IPS-18a (cell line): Measurements from ENCODE around the gene DNAJC18.
A peak's percentile ranks its signal among the peaks of the same experiment; 100 is the strongest.
"Not testable (repeated sequence)": the region's sequence is repeated elsewhere in the genome, so short reads cannot be mapped to it uniquely, and the experiment has no call there.

Experiments used
- H3K27ac ChIP-seq: one replicate; pipeline ENCODE4 v1.5.1; 2013; ENCODE audit warnings: low read length
- H3K27me3 ChIP-seq: one replicate; pipeline ENCODE4 v1.6.1; 2013; ENCODE audit warnings: mild to moderate bottlenecking, low read length; ENCODE audit not compliant: control insufficient read depth, insufficient read depth
- H3K36me3 ChIP-seq: one replicate; pipeline ENCODE4 v1.6.1; 2013; ENCODE audit warnings: low read depth, low read length; ENCODE audit not compliant: control insufficient read depth
- H3K4me1 ChIP-seq: one replicate; pipeline ENCODE4 v1.6.1; 2013; ENCODE audit warnings: low read depth, low read length; ENCODE audit not compliant: control insufficient read depth
- H3K4me3 ChIP-seq: one replicate; pipeline ENCODE4 v1.5.1; 2013; ENCODE audit warnings: low read length
- H3K9ac ChIP-seq: one replicate; pipeline ENCODE4 v1.6.1; 2013; ENCODE audit warnings: mild to moderate bottlenecking, low read length, moderate library complexity
- H3K9me3 ChIP-seq: one replicate; pipeline ENCODE4 v1.6.1; 2013; ENCODE audit warnings: low read depth, low read length; ENCODE audit not compliant: control insufficient read depth

The DNAJC18 gene

DNA sequence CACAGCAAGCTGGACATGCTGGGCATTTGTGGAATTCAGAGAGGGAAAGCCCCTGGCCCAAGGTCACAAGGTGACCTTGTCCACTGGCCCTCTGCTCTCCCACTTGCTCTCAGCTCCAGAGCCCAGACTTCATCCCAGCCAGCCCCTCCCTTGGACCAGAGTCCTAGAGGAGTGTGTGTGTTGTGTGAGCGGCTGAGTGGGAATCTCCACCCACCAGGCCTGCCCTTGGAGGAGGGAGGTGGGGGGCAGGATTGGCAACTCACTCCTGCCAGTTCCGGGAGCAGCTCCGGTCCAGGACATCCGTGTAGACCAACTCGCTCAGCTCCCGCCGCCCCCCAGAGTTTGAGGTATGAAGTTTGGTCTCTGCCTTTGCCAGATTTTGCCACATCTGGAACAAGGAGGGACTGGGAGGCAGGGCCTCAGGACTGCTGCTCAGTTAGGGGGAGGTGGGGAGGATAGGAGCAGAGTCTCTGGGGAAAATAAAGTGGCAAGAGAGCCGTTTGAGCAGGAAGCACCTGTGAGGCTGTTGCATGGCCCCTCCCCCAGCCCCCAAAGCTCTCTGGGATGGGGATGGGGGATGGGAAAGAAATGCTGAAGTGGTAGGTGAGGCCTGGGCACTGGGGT is 51.0 kb downstream of the DNAJC18 start:
- H3K27me3 ChIP-seq = peaks cover 15% of the 10 kb centered on the region
- no peaks in the 10 kb centered on the region for H3K36me3 ChIP-seq
- peaks cover 8% of the 10 kb centered on the region for H3K4me1 ChIP-seq
- no peaks in the 10 kb centered on the region for H3K9me3 ChIP-seq
- H3K27ac ChIP-seq = no peak overlapping the region
- H3K9ac ChIP-seq = no peak overlapping the region
- H3K4me3 ChIP-seq = peak overlapping the region; percentile 6

DNA sequence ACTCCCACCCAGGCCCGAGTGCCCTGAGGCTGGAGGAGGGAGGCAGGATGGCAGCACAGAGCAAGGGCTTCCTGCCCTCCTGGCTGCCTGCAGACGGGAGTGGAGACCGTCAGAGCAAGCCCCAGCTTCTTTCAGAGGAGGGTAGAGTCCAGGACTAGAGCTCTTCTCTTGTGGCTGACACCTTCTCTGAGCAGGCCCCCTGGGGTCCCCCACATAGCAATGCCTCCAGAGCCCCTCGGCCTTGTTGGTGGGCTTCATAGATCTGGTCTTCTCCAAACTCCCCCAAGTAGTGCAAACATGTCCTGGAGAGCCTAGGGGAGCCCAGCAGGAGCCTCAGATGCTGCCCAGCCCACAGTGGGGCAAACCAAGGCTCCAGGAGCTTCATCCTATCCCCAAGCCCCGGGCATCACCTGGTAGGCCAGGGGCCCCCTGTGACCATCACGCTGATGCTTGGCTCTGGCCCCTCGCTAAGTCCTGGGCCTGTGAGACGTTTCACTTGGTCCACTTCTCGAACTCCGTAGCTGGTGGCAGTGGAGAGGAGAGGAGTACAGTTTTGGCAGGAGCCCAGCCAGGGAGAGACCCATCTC is 51.6 kb downstream of the DNAJC18 start:
- Histone ChIP-seq H3K4me3 (no peak overlapping the region), H3K4me1 (peaks cover 8% of the 10 kb centered on the region)

DNA sequence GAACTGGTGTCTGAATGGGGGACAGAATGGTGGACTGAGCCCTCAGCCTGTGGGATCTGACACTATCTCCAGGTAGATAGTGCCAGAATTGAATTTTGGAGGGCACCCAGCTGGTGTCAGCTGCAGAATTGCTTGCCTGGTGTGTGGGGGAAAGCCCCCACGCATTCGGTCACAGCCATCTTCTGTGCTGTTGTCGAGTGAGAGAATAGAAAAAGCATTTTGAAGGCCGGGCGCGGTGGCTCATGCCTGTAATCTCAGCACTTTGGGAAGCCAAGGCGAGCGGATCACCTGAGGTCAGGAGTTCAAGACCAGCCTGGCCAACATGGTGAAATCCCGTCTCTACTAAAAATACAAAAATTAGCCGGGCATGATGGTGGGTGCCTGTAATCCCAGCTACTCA is 52.4 kb downstream of the DNAJC18 start:
- not testable (repeated sequence) for H3K4me3 ChIP-seq, H3K9ac ChIP-seq, H3K27me3 ChIP-seq, H3K36me3 ChIP-seq, H3K4me1 ChIP-seq, H3K27ac ChIP-seq, H3K9me3 ChIP-seq

More for the DNA sequence above, 51.6 kb downstream of the DNAJC18 start:
- Histone ChIP-seq H3K9ac (no peak overlapping the region), H3K27ac (no peak overlapping the region), H3K27me3 (peaks cover 9% of the 10 kb centered on the region), H3K36me3 (no peaks in the 10 kb centered on the region), H3K9me3 (no peaks in the 10 kb centered on the region)

DNA sequence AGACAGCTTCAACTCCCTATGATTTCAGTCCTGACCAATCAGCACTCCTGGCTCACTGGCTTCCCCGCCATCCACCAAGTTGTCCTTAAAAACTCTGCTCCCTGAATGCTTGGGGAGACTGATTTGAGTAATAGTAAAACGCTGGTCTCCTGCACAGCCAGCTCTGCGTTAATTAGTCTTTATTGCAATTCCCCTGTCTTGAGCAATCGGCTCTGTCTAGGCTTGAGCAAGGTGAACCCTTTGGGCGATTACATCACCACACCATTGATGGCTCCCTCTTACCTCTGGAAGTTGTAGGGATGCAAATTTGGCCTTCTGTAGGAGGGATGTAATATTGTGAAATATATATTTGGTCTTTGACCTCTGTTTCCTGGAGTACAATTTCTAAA is 53.3 kb downstream of the DNAJC18 start:
- H3K27ac ChIP-seq = no peak overlapping the region
- no peak overlapping the region for H3K4me3 ChIP-seq
- H3K4me1 ChIP-seq = peaks cover 8% of the 10 kb centered on the region
- H3K9ac ChIP-seq = no peak overlapping the region
- no peaks in the 10 kb centered on the region for H3K27me3 ChIP-seq
- no peaks in the 10 kb centered on the region for H3K9me3 ChIP-seq
- H3K36me3 ChIP-seq = no peaks in the 10 kb centered on the region

DNA sequence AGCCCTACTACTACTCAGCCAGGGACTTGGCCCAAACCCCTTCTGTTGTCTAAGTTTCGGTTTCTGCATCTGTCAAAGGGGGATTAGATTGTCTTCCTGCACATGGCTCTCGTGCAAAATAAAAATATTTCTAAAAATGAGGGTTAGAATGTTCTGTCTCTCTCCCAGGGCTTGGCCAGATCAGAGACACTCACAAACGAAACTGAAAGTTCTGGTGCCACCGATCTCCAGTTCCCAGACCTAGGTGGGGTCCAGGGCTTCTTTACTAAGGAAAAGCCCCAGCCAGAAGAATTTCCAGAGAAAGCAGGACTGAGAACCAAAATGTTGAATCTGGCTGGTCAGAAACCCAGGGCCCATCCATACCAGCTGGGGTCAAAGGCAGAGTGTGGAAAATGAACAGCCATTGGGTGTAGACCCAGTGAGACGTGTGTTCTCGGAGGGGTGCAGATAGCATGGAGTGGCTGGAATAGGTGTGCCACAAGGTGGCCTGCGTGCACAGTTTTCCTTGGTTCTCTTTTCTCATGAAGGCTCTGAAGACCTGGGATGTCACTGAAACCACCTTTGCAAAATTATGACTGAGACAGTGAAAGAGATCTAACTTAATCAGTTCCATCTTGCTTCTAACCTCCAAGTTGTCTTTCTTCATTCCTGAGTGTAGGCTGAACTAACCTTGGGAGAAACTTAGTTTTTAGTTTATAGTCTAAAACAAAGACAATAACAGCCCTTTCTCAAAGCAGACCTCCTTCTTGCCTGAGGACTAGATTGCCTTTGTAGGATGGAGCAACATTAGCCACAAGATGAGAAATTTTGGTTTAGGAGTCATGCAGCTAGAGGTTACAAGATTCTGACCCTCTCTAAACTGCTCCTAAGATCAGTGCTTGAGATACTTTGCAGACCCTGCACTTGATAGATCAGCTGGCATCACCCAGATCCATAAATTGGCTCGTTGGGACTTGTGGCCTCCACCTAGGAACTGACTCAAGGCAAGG is 54.0 kb downstream of the DNAJC18 start:
- no peak overlapping the region for H3K9ac ChIP-seq
- H3K27ac ChIP-seq = no peak overlapping the region
- H3K4me1 ChIP-seq = peaks cover 8% of the 10 kb centered on the region

DNA sequence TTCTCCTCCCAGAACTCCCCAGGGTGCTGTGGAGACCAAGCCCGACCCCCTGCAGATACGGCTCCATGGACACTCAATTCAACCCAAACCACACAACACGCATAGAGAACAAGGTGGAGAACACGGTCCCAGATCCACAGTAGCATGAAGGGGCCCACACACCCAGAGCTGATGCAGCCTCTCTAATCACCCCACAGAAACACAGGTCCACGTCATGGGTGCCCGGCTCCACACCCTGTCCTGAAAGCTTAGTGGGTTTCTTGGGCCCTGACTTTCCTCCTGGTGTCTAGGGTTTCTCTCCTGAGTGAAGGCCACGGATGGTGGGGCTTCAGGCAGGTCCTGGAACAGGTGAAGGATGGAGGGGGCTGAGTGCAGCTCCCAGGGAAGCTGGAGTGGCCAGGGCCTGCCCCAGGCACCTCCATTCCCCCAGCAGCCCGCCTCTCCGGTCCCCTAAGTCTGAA is 54.7 kb downstream of the DNAJC18 start:
- no peak overlapping the region for H3K4me3 ChIP-seq
- H3K9ac ChIP-seq = no peak overlapping the region

More for the DNA sequence above, 54.0 kb downstream of the DNAJC18 start:
- no peaks in the 10 kb centered on the region for H3K9me3 ChIP-seq
- no peaks in the 10 kb centered on the region for H3K27me3 ChIP-seq
- H3K36me3 ChIP-seq = no peaks in the 10 kb centered on the region
- H3K4me3 ChIP-seq = no peak overlapping the region

DNA sequence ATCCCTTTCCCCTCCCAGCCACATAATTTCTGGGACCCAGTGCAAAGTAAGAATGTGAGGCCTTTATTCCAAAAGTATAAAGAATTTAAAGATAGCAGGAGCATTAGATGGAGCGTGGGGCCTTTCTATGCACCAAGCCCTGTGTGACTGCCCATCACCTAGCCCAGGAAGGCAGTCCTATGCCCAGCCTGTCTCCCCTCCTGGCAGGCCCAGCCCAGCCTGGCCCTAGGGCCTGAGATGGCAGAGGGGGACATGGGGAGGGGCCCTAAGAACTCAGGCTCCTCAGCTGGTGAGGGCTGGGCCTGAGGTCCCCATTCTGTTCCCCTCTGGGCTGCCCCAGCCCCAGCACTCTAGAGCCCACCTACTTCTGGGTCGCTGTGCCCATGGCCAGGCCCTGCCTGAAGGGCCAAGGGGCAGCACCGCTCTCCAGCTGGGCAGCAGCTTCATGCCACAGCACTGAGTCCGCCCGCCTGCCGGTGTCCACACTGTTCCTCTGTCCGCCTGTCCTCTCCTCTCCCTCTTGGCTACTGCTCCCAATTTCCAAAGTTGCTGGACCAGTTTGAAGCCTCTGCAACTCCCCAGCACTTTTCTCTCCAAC is 55.2 kb downstream of the DNAJC18 start:
- Histone ChIP-seq H3K4me1 (peaks cover 8% of the 10 kb centered on the region), H3K27me3 (no peaks in the 10 kb centered on the region), H3K9ac (no peak overlapping the region), H3K27ac (no peak overlapping the region), H3K36me3 (no peaks in the 10 kb centered on the region), H3K9me3 (no peaks in the 10 kb centered on the region), H3K4me3 (no peak overlapping the region)

More for the DNA sequence above, 54.7 kb downstream of the DNAJC18 start:
- Histone ChIP-seq H3K9me3 (no peaks in the 10 kb centered on the region), H3K4me1 (peaks cover 8% of the 10 kb centered on the region), H3K27me3 (no peaks in the 10 kb centered on the region), H3K36me3 (no peaks in the 10 kb centered on the region), H3K27ac (no peak overlapping the region)

DNA sequence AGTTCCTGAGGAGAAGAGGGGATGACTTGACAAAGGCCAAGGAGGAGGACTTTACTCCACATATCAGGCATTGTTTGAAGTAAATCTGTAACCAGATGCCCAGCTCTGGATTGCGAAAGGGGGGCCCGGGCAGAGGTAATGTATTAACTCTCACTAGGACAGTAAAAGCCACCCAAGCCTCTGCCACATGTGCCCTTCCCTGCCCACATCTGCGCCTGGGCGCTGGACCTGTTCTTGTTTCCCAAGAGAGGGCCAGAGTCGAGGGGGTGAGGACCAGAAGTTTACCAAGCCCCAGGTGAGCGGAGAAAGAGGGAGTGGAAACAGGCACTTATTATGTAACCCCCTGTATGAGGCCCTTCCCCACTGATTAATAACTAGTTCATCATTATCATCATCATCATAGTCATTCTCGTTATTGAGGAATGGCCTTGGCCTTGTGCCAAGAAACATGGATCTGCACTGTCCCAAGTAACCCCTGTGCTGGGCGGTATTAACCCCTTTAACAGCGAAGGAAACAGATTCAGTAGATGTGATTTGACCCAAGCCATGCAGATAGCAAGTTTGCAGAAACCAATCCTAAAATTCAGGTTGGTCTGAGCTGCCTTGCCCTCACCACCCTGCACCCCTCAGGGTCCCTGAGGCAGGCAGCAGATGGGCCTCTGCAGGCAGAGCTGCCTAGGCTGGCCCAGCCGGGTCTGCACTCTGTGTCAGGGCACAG is 55.9 kb downstream of the DNAJC18 start, which contains the start of gene SLC23A1:
SLC23A1 (minus strand) TSS at position 23 of the 718 bp plus-strand sequence. CDS start 44 bp downstream, outside the sequence.
- no peak within 1 kb of the TSS for H3K9ac ChIP-seq
- H3K9me3 ChIP-seq = no peaks in the 10 kb centered on the region
- H3K27ac ChIP-seq = no peak within 1 kb of the TSS
- H3K4me3 ChIP-seq = no peak within 1 kb of the TSS
- H3K27me3 ChIP-seq = no peaks in the 10 kb centered on the region
- peaks cover 12% of the 10 kb centered on the region for H3K4me1 ChIP-seq
- no peaks in the 10 kb centered on the region for H3K36me3 ChIP-seq

DNA sequence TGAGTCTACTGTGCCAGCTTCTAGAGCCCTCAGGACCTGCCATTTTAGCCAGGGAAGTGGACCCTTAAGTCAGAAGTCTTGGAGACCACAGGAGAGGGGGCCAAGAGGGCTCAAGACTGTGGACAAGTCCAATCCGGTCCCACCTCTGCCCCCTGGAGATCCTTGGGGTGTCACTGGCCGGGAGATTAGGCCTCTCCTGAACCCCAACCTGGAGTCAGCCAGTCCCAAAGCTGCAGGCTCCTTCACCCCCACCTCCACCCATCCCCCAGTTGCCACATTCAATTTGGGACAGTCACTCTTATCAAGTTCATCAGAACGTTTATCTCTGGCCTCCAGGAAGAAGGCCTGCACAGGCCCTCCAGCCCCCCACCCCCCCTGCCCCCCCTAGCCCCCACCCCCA is 56.5 kb downstream of the DNAJC18 start:
- H3K27me3 ChIP-seq = no peaks in the 10 kb centered on the region
- no peak overlapping the region for H3K9ac ChIP-seq
- no peak overlapping the region for H3K4me3 ChIP-seq
- H3K9me3 ChIP-seq = no peaks in the 10 kb centered on the region
- H3K36me3 ChIP-seq = no peaks in the 10 kb centered on the region
- peaks cover 6% of the 10 kb centered on the region for H3K4me1 ChIP-seq
- H3K27ac ChIP-seq = no peak overlapping the region

DNA sequence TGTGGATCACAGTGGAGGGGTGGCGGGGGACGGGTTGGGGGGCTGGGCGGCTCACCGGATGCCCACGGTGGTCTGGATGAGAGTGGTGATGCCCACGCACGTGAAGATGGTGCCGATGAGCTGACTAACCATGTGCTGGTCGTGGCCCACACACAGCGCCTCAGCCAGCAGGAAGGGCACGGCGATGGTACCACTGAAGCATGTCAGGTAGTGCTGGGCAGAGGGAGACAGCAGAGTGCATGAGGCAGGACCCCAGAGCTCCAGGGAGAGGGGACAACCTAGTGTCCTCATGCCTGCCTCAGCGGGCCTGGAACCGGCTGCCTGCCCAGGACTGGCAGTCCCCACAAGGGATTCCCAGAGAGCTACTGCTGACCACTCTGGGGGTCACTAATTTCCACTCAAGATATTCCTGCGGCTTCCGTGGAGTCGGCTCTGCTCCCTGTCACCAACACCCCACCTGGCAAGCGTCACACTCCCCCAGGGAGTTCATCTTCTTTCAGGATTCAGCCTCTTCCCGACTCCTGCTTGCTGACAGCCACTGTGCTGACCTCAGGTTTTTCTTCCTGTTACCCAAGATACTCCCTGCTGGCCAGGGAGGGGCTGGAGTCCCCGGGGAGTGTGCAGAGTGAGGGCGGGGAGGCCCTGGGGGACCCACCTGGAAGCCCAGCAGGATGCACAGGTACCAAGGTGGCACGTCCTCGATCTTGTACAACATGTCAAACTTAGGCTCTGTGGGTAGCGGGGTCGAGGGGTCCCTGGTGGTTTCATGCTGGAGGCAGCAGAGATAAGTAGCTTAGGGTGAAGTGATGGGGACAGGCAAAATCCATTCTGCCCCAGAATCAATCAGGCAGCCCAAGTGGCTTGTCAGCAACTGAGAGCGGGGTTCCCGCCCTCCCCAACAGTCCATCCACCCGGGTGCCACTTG is 57.2 kb downstream of the DNAJC18 start:
- H3K36me3 ChIP-seq = no peaks in the 10 kb centered on the region
- no peaks in the 10 kb centered on the region for H3K9me3 ChIP-seq
- H3K27me3 ChIP-seq = no peaks in the 10 kb centered on the region
- H3K9ac ChIP-seq = no peak overlapping the region
- peaks cover 5% of the 10 kb centered on the region for H3K4me1 ChIP-seq
- no peak overlapping the region for H3K4me3 ChIP-seq
- H3K27ac ChIP-seq = no peak overlapping the region
